Thyroid gland (tissue), 4 donors: Measurements from ENCODE around the gene CILP2. TPM values are rescaled to one million over a fixed set of nuclear protein-coding genes. Genes with fewer than 3 reads are reported as not detected.

ENCODE experiments used
- DNase-seq, 2 donors: peaks; one replicate each; pipeline ENCODE4 v3.0.0-alpha.2; 2019
- H3K27ac ChIP-seq, 3 donors: fragments of 200-600 bp; sonication (generic); 1 replicate in 2 of 3; 2 replicates in 1 of 3; pipeline ENCODE4 v1.5.1; 2016 to 2019; ENCODE audit warnings: mild to moderate bottlenecking in 1 of 3, moderate library complexity in 1 of 3
- H3K27me3 ChIP-seq: fragments of 200-600 bp; sonication (generic); one replicate; pipeline ENCODE4 v1.5.1; 2019
- H3K36me3 ChIP-seq, 2 donors: fragments of 200-600 bp; sonication (generic); one replicate each; pipeline ENCODE4 v1.5.1; 2016 to 2019
- H3K4me1 ChIP-seq, 2 donors: fragments of 200-600 bp; sonication (generic); one replicate each; pipeline ENCODE4 v1.5.1; 2017 to 2019
- H3K4me3 ChIP-seq, 3 donors: fragments of 200-600 bp; sonication (generic); replicated peaks in 1 of 3; 1 replicate in 2 of 3; 2 replicates in 1 of 3; pipeline ENCODE4 v1.5.1; 2016; ENCODE audit warnings: mild to moderate bottlenecking in 1 of 3
- H3K9me3 ChIP-seq: fragments of 200-600 bp; sonication (generic); one replicate; pipeline ENCODE4 v1.5.1; 2017
- POLR2A ChIP-seq, 2 donors: fragments of 450-650 bp; IDR thresholded peaks; one replicate each; pipeline ENCODE4 v1.6.1; 2017; ENCODE audit warnings: antibody characterized with exemption in 2 of 2, mild to moderate bottlenecking in 2 of 2, moderate library complexity in 1 of 2
- WGBS, 2 donors: methylation state at CpG; one replicate each; pipeline ENCODE4 v1.1.5; 2017; 5-methylcytosine and 5-hydroxymethylcytosine counted together
- intact Hi-C: fragments of 100-400 bp; cut with DNase I; formaldehyde crosslinking; loops from one replicate; pipeline ENCODE4 v1.15.1; 2023
- total RNA-seq, 4 donors: library from RNA; depleted of rRNA; stranded (reverse); fragments of >200 nt; gene quantifications; one replicate each; pipeline ENCODE4 v1.2.3, GENCODE V29; 2016
- TF ChIP-seq, protein P1 (sequence below), 6 experiments: fragments of 200-600 bp in 3 of 6; fragments of 450-650 bp in 3 of 6; sonication (generic) in 3 of 6; IDR thresholded peaks; one replicate each; pipeline ENCODE4 v1.5.1; 2016 to 2019; ENCODE audit warnings: antibody characterized with exemption in 6 of 6, mild to moderate bottlenecking in 2 of 6, inconsistent platforms in 1 of 6, moderate library complexity in 1 of 6

Gene CILP2
- total RNA-seq, 4 donors from 2014 or later = 0.63 to 4.2 (median 2.4) TPM

DNA sequence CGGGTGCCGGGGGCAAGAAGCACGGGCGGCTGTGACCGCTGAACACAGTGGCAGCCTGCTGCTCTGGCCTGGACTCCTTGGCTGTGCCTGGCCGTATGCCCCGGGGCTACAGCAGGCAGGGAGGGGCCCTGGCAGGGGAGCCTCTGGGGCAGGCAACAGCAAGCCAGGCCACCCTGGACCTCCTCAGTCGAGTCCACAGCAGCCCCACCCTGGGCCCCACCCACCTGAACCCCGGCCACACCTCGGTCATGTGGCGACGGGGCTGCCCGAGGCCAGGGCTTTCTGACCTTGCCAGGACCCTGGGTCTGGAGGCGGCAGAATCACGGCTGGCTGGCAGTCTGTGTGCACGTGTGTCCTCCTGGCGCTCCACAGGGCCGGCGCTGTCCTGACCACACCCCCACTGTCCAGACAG lies 8.7 kb downstream of the CILP2 start:
- no peaks in the 10 kb centered on the region for H3K9me3 ChIP-seq
- no peaks in the 10 kb centered on the region for H3K36me3 ChIP-seq
- H3K27me3 ChIP-seq = no peaks in the 10 kb centered on the region
- TF ChIP-seq, protein P1, sequence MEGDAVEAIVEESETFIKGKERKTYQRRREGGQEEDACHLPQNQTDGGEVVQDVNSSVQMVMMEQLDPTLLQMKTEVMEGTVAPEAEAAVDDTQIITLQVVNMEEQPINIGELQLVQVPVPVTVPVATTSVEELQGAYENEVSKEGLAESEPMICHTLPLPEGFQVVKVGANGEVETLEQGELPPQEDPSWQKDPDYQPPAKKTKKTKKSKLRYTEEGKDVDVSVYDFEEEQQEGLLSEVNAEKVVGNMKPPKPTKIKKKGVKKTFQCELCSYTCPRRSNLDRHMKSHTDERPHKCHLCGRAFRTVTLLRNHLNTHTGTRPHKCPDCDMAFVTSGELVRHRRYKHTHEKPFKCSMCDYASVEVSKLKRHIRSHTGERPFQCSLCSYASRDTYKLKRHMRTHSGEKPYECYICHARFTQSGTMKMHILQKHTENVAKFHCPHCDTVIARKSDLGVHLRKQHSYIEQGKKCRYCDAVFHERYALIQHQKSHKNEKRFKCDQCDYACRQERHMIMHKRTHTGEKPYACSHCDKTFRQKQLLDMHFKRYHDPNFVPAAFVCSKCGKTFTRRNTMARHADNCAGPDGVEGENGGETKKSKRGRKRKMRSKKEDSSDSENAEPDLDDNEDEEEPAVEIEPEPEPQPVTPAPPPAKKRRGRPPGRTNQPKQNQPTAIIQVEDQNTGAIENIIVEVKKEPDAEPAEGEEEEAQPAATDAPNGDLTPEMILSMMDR (IDR thresholded peaks at IDR 0.05) = no peak
- no peak for TF ChIP-seq POLR2A (IDR thresholded peaks at IDR 0.05)
- H3K27ac ChIP-seq = no peak overlapping the region
- intact Hi-C loops = no loop called here
- 80 to 88% methylated on average over 4 to 8 of the region's 19 CpGs for WGBS, 2 donors
- no peaks in the 10 kb centered on the region for H3K4me1 ChIP-seq
- DNase-seq = no peak
- H3K4me3 ChIP-seq = no peak overlapping the region

DNA sequence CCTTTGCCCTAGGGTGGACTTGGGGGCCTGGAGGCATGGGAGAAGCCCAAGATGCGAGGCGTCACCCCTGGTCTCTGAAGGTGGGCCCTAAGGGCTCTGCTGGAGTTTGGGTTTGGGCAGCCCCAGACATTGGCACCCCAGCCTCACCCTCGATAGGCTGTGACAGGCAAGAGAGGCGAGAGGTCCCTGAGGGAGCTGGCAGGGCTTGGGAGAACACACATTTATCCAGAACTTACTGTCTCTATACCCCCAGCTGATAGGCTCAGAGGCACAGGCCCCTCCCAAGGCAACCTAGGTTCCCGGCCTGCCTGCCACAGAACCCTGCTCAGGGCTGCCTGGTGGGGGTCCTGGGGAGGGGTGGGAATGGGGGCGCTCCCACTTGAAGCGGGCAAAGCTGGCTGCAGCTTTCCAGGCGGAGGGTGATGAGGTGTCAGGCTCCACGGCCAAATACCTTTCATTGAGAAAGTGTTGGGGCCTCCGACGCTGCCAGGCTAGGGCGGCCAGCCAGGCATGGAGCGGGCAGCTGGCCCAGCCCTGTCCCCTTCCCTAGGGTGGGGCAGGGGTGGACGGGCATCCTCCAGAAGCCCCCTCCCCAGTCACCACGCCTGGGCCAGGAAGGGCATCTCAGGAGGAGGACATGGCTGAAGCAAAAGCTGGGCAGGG lies 9.7 kb downstream of the CILP2 start:
- 63 to 80% methylated on average over 7 to 10 of the region's 15 CpGs for WGBS, 2 donors
- Histone ChIP-seq H3K36me3 (no peaks in the 10 kb centered on the region), H3K27me3 (no peaks in the 10 kb centered on the region), H3K4me1 (no peaks in the 10 kb centered on the region), H3K4me3 (no peak overlapping the region), H3K9me3 (no peaks in the 10 kb centered on the region), H3K27ac (no peak overlapping the region)
- intact Hi-C loops = no loop called here
- TF ChIP-seq POLR2A (IDR thresholded peaks at IDR 0.05) = no peak
- TF ChIP-seq, protein P1 (IDR thresholded peaks at IDR 0.05) = no peak
- DNase-seq = no peak

DNA sequence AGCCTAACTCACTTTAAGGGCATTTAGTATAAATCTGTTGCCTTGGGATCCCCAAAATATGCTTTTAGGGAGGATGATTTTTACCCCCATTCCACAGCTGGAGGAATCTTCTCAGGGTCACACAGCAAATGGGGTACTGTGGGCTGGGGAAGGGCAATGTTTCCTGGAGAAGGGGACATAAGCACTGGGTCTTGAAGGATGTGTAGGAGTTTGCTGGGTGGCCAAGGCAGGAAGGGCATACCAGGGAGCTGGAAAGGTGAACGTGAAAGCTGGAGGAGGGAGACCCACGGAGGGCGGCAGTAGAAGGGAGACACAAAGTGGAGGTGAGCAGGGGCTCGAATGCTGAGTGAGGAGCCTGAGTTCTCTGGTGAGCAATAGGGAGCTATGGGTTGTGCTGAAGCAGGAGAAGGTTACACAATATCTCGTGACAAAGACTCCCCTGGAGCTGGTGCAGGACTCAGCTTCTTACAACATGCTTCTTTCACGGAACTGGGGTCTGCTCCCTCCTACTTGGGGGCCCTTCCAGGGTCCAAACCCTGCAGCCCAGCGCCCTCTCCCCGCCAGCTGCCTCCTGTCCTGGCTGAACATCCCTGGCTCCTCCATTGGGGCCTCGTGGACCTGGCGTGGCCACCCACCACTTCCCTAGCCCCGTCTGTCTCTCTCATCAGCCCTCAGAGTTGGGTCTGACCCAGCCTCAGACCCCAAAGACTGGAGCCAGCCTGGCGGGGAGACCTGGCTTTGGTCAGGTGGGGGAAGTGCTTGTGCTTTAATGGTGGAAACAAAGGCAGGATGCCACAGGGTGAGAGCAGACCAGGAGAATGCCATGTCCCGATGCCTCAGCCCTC lies 11.1 kb downstream of the CILP2 start:
- Histone ChIP-seq H3K4me1 (no peaks in the 10 kb centered on the region), H3K9me3 (no peaks in the 10 kb centered on the region), H3K4me3 (no peak overlapping the region), H3K27ac (no peak overlapping the region), H3K36me3 (no peaks in the 10 kb centered on the region), H3K27me3 (no peaks in the 10 kb centered on the region)
- DNase-seq = no peak
- TF ChIP-seq, protein P1 (IDR thresholded peaks at IDR 0.05) = no peak
- TF ChIP-seq POLR2A (IDR thresholded peaks at IDR 0.05) = no peak
- WGBS, 2 donors = 73 to 77% methylated on average over 13 of the region's 13 CpGs
- intact Hi-C loops = no loop called here

DNA sequence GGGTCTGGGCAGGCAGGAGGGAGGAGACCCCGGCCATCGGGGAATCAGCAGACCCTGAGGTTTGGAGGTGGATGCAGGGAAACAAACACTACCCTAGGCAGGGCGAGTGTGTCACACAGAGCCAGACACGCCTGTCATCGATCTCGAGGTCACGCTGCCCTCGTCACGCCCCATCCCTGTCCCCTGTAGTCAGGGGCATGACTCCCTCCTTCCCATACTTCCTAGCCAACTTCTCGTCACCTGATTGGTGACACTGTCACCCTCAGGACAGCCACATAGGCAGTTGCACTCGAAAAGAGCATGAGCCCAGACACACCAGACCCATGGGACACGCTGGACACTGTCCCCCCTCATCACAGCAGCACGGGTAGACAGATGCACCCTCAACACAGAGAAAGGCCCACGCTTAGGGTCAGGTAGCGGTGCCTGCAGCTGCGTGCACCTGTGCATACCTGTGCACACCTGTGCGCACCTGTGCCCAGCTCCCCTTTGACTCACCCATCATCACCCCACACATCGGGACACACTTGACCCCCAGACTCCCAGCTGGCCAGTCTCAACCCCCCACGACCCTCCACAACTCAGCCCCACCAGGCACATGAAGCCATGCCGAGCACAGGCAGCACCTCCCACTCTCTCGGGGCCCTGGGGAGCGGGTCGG lies 11.9 kb downstream of the CILP2 start:
- Histone ChIP-seq H3K27me3 (no peaks in the 10 kb centered on the region), H3K9me3 (no peaks in the 10 kb centered on the region), H3K27ac (no peak overlapping the region), H3K36me3 (no peaks in the 10 kb centered on the region), H3K4me3 (no peak overlapping the region), H3K4me1 (no peaks in the 10 kb centered on the region)
- TF ChIP-seq, protein P1 (IDR thresholded peaks at IDR 0.05) = no peak
- TF ChIP-seq POLR2A (IDR thresholded peaks at IDR 0.05) = no peak
- intact Hi-C loops = no loop called here
- WGBS, 2 donors = 78 to 80% methylated on average over 22 of the region's 23 CpGs
- no peak for DNase-seq
